Measurements from ENCODE around the gene DCXR. TPM values are rescaled to one million over a fixed set of nuclear protein-coding genes. Genes with fewer than 3 reads are reported as not detected.

DCXR gene
- total RNA-seq, 1 donor from 2014 or later: 36.5 TPM

DNA sequence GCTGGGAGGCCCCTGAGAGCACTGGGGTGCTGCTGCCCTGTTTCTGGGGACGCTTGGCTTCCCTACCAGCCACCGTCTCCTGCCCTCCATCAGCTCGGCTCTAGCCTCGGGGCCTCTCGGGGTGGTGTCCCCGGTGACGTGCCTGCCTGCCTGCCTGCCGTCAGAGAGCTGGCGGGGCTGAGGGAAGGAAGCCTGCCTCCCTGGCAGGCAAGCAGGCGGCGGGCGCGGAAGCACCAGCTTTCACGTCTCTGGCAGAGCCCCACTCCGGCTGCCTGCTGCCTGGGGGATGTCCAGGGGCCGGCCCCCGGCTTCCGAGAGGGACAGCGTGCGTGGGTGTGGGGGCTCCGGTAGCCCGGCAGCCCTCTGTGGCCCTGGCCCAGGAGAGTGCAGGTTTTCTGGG lies 24.2 kb downstream of the DCXR start:
- H3K79me2 ChIP-seq (ENCODE audit: low read depth): no peaks in the 10 kb centered on the region
- peaks cover 3% of the 10 kb centered on the region for H3K27me3 Mint-ChIP-seq (ENCODE audit: insufficient read depth, low read depth)
- no peak for DNase-seq (ENCODE audit: low spot score)
- H4K20me1 ChIP-seq (ENCODE audit: low read depth): no peaks in the 10 kb centered on the region
- no peak overlapping the region for H3K27ac Mint-ChIP-seq
- H3K36me3 Mint-ChIP-seq: no peaks in the 10 kb centered on the region
- no peak overlapping the region for H2AFZ ChIP-seq (replicated peaks)
- no peak overlapping the region for H3K4me3 Mint-ChIP-seq
- H3K4me2 ChIP-seq: no peak overlapping the region
- H3K9me3 Mint-ChIP-seq: no peaks in the 10 kb centered on the region
- H3K4me3 ChIP-seq: no peak overlapping the region
- H3K27ac ChIP-seq: no peak overlapping the region
- H3K4me1 ChIP-seq: no peaks in the 10 kb centered on the region
- no peaks in the 10 kb centered on the region for H3K36me3 ChIP-seq
- H3F3A ChIP-seq (ENCODE audit: low read depth): no peaks in the 10 kb centered on the region
- TF ChIP-seq EZH2 (IDR thresholded peaks at IDR 0.05): no peak
- H3K4me1 Mint-ChIP-seq: peaks cover 3% of the 10 kb centered on the region
- no peaks in the 10 kb centered on the region for H3K27me3 ChIP-seq
- no peaks in the 10 kb centered on the region for H3K9me3 ChIP-seq (ENCODE audit: low read depth)
- peak overlapping the region; percentile 37 for H3K9ac ChIP-seq

DNA sequence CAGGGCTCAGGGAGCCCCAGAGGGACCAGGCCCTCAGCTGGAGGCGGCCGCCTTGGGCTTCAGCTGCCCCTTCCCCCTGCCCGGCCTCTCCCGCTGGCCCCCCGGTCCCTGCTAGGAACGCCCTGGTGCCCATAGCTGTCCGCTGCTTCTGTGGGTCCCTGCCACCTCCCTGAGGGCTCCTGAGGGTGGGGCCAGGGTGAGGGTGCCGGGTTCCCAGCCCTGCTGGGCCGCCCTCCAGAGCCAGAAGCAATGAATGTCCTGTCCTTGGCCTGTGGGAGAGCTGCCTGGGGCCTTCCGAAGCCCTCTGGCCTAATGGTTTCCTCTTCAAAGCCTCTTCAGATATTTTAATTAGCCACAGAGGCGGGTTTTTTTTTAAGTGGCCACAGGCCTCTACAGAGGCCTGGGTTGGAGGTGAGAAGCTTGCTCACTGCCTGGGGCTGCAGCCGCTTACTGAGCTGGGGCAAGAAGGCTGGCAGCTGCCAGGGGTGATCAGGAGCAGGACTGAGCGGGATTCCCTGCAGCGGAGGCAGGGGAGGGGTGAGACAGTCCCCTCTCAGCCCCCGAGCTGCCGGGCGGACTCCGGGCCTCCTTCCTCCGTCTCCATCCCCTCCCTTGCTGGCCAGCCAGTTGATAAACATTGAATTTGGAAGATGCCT lies 24.7 kb downstream of the DCXR start:
- Histone ChIP-seq H4K20me1 (ENCODE audit: low read depth) (no peaks in the 10 kb centered on the region), H3K79me2 (ENCODE audit: low read depth) (no peaks in the 10 kb centered on the region), H3K27ac (peak overlapping the region; percentile 63), H3K36me3 (no peaks in the 10 kb centered on the region), H3F3A (ENCODE audit: low read depth) (no peaks in the 10 kb centered on the region), H3K9me3 (ENCODE audit: low read depth) (no peaks in the 10 kb centered on the region), H3K4me3 (no peak overlapping the region), H3K9ac (peak overlapping the region; percentile 37), H2AFZ (replicated peaks) (no peak overlapping the region), H3K4me2 (no peak overlapping the region), H3K4me1 (no peaks in the 10 kb centered on the region), H3K27me3 (no peaks in the 10 kb centered on the region)
- Mint-ChIP-seq H3K27me3 (ENCODE audit: insufficient read depth, low read depth) (peaks cover 3% of the 10 kb centered on the region), H3K27ac (no peak overlapping the region), H3K36me3 (no peaks in the 10 kb centered on the region), H3K4me3 (no peak overlapping the region), H3K4me1 (peaks cover 3% of the 10 kb centered on the region), H3K9me3 (no peaks in the 10 kb centered on the region)
- TF ChIP-seq, protein P1, sequence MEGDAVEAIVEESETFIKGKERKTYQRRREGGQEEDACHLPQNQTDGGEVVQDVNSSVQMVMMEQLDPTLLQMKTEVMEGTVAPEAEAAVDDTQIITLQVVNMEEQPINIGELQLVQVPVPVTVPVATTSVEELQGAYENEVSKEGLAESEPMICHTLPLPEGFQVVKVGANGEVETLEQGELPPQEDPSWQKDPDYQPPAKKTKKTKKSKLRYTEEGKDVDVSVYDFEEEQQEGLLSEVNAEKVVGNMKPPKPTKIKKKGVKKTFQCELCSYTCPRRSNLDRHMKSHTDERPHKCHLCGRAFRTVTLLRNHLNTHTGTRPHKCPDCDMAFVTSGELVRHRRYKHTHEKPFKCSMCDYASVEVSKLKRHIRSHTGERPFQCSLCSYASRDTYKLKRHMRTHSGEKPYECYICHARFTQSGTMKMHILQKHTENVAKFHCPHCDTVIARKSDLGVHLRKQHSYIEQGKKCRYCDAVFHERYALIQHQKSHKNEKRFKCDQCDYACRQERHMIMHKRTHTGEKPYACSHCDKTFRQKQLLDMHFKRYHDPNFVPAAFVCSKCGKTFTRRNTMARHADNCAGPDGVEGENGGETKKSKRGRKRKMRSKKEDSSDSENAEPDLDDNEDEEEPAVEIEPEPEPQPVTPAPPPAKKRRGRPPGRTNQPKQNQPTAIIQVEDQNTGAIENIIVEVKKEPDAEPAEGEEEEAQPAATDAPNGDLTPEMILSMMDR (IDR thresholded peaks at IDR 0.05): no peak
- TF ChIP-seq EZH2phosphoT487 (IDR thresholded peaks at IDR 0.05) (no peak), EZH2 (IDR thresholded peaks at IDR 0.05) (no peak)
- no peak for DNase-seq (ENCODE audit: low spot score)

DNA sequence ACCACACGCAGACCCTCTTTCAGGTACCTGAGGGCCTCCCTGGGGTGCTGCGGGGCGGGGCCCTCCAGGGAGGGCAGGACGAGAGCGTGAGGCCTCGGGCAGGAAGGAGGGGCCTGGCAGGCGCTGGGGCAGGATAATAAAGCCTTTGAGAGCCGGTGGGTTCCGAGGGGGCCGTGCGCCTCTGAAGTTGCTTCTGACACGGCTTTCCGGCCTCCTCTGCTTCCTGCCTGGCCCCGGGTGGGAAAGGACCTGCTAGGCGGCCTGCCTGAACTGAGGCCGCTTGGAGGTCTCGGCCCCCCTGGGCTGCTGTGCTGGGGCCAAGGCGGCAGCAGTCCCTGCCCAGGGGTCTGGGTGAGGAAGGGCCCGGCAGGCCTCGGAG lies 25.2 kb downstream of the DCXR start:
- H3K4me2 ChIP-seq: no peak overlapping the region
- H3K4me3 ChIP-seq: no peak overlapping the region
- H3K9ac ChIP-seq: peak overlapping the region; percentile 37
- no peaks in the 10 kb centered on the region for H3K4me1 ChIP-seq
- H2AFZ ChIP-seq (replicated peaks): no peak overlapping the region
- no peaks in the 10 kb centered on the region for H3K79me2 ChIP-seq (ENCODE audit: low read depth)
- no peak for DNase-seq (ENCODE audit: low spot score)
- Mint-ChIP-seq H3K9me3 (no peaks in the 10 kb centered on the region), H3K4me3 (no peak overlapping the region), H3K36me3 (no peaks in the 10 kb centered on the region), H3K4me1 (peaks cover 3% of the 10 kb centered on the region), H3K27me3 (ENCODE audit: insufficient read depth, low read depth) (peaks cover 3% of the 10 kb centered on the region), H3K27ac (no peak overlapping the region)
- no peaks in the 10 kb centered on the region for H4K20me1 ChIP-seq (ENCODE audit: low read depth)
- H3F3A ChIP-seq (ENCODE audit: low read depth): no peaks in the 10 kb centered on the region
- H3K9me3 ChIP-seq (ENCODE audit: low read depth): no peaks in the 10 kb centered on the region
- H3K27ac ChIP-seq: peak overlapping the region; percentile 53
- H3K27me3 ChIP-seq: no peaks in the 10 kb centered on the region
- no peaks in the 10 kb centered on the region for H3K36me3 ChIP-seq
- no peak for TF ChIP-seq EZH2phosphoT487 (IDR thresholded peaks at IDR 0.05)
- no peak for TF ChIP-seq EZH2 (IDR thresholded peaks at IDR 0.05)
- TF ChIP-seq, protein P1 (IDR thresholded peaks at IDR 0.05): no peak

DNA sequence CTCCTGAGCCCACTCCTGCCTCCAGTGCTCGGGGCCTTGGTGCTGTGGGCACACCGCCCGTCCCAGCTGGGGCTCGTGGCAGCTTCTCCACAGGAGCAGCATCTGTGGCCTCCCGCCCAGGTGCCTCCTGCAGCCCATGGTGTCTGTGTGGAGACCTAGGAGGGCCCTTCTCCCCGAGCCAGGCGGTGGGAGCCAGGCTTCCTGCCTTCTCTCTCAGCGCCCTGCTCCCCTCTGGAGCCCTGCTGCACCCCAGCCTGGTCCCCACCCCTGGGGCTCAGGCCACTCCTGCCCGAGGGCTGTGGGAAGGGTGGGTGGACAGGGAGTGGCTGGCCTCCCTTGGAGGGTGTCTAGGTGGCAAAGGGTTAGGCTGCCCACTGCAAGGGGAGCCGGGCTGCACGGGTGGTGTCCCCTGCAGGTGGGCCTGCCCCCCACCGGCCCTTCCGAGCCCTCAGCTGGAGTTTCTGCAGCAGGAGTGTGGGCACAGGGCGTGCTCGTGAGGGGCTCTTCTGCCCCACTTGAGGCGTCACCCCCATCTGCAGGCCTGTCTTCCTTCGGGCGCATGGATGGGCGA lies 25.8 kb downstream of the DCXR start:
- peak overlapping the region; percentile 53 for H3K27ac ChIP-seq
- no peak overlapping the region for H3K4me3 Mint-ChIP-seq
- no peaks in the 10 kb centered on the region for H3K36me3 Mint-ChIP-seq
- no peaks in the 10 kb centered on the region for H3K4me1 ChIP-seq
- no peaks in the 10 kb centered on the region for H3K9me3 Mint-ChIP-seq
- H3K27me3 Mint-ChIP-seq (ENCODE audit: insufficient read depth, low read depth): peaks cover 3% of the 10 kb centered on the region
- H3K9me3 ChIP-seq (ENCODE audit: low read depth): no peaks in the 10 kb centered on the region
- no peaks in the 10 kb centered on the region for H3K79me2 ChIP-seq (ENCODE audit: low read depth)
- no peak overlapping the region for H2AFZ ChIP-seq (replicated peaks)
- H4K20me1 ChIP-seq (ENCODE audit: low read depth): no peaks in the 10 kb centered on the region
- peaks cover 3% of the 10 kb centered on the region for H3K4me1 Mint-ChIP-seq
- no peaks in the 10 kb centered on the region for H3F3A ChIP-seq (ENCODE audit: low read depth)
- H3K4me2 ChIP-seq: no peak overlapping the region
- no peak for DNase-seq (ENCODE audit: low spot score)
- no peak overlapping the region for H3K4me3 ChIP-seq
- H3K27me3 ChIP-seq: no peaks in the 10 kb centered on the region
- H3K36me3 ChIP-seq: no peaks in the 10 kb centered on the region
- TF ChIP-seq EZH2phosphoT487 (IDR thresholded peaks at IDR 0.05) (no peak), EZH2 (IDR thresholded peaks at IDR 0.05) (no peak)
- TF ChIP-seq, protein P1 (IDR thresholded peaks at IDR 0.05): no peak
- peak overlapping the region; percentile 37 for H3K9ac ChIP-seq
- no peak overlapping the region for H3K27ac Mint-ChIP-seq

Data from neural progenitor cell (in vitro differentiated cells).